Measurements from ENCODE around the gene PLA2G12A.
"Not testable (repeated sequence)": the region's sequence is repeated elsewhere in the genome, so short reads cannot be mapped to it uniquely, and the experiment has no call there.

Gene PLA2G12A

GRCh38 chr4:109682875-109683274, 47.0 kb downstream of the PLA2G12A start:
- DNase-seq (ENCODE audit: low spot score) = no peak
- TF ChIP-seq CTCF (IDR thresholded peaks at IDR 0.05; ENCODE audit: extremely low read depth, insufficient read depth, missing control alignments) = no peak
- in situ Hi-C loops (cut with MboI; ENCODE audit: low pct_unique_long_range_greater_than_20kb, low sequenced_read_pairs, unreplicated experiment) = loop anchor here (25.0 kb wide), 1 partner anchor 246 kb away; the partner anchor contains the start of gene SEC24B

DNA sequence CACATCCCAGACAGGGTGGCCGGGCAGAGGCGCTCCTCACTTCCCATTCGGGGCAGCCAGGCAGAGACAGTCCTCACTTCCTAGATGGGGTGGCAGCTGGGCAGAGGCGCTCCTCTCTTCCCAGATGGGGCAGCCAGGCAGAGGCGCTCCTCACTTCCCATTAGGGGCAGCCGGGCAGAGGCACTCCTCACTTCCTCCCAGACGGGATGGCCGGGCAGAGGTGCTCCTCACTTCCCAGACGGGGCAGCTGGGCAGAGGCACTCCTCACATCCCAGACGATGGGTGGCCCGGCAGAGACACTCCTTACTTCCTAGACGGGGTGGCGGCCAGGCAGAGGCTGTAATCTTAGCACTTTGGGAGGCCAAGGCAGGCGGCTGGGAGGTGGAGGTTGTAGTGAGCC, 50.9 kb downstream of the PLA2G12A start:
- in situ Hi-C loops (cut with MboI; ENCODE audit: low pct_unique_long_range_greater_than_20kb, low sequenced_read_pairs, unreplicated experiment) = loop anchor here (25.0 kb wide), 1 partner anchor 242 kb away; the partner anchor contains the start of gene SEC24B
- DNase-seq (ENCODE audit: low spot score) = not testable (repeated sequence)

DNA sequence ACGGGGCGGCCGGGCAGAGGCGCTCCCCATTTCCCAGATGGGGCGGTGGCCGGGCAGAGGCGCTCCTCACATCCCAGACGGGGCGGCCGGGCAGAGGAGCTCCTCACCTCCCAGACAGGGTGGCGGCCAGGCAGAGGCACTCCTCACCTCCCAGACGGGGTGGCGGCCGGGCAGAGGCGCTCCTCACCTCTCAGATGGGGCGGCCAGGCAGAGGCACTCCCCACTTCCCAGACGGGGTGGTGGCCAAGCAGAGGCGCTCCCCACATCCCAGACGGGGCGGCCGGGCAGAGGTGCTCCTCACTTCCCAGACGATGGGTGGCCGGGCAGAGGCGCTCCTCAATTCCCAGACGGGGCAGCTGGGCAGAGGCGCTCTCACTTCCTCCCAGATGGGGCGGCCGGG, 51.4 kb downstream of the PLA2G12A start:
- not testable (repeated sequence) for DNase-seq (ENCODE audit: low spot score)

GRCh38 chr4:109676886-109677285, 53.0 kb downstream of the PLA2G12A start:
- no peak for DNase-seq (ENCODE audit: low spot score)
- in situ Hi-C loops (cut with MboI; ENCODE audit: low pct_unique_long_range_greater_than_20kb, low sequenced_read_pairs, unreplicated experiment) = loop anchor here (25.0 kb wide), 1 partner anchor 240 kb away; the partner anchor contains the start of gene SEC24B
- TF ChIP-seq CTCF (IDR thresholded peaks at IDR 0.05; ENCODE audit: extremely low read depth, insufficient read depth, missing control alignments) = no peak

More for the DNA sequence above, 51.4 kb downstream of the PLA2G12A start:
- in situ Hi-C loops (cut with MboI; ENCODE audit: low pct_unique_long_range_greater_than_20kb, low sequenced_read_pairs, unreplicated experiment) = loop anchor here (25.0 kb wide), 1 partner anchor 241 kb away; the partner anchor contains the start of gene SEC24B

DNA sequence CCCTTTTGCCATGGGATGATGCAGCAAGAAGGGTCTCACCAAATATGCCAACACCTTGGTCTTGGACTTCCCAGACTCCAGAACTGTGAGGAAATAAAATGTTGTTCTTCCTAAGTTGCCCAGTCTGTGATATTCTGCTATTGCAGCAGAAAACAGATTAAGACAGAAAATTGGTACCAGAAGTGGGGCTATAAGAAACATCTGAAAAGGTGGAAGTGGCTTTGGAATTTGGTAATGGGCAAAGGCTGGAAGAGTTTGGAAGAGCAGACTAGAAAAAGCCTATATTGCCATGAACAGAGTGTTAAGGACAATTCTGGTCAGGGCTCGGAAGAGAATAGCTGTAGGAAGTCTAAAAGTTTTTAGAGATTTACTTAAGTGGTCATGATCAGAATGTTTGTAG, 54.0 kb downstream of the PLA2G12A start:
- in situ Hi-C loops (cut with MboI; ENCODE audit: low pct_unique_long_range_greater_than_20kb, low sequenced_read_pairs, unreplicated experiment) = loop anchor here (25.0 kb wide), 1 partner anchor 239 kb away; the partner anchor contains the start of gene SEC24B
- no peak for TF ChIP-seq CTCF (IDR thresholded peaks at IDR 0.05; ENCODE audit: extremely low read depth, insufficient read depth, missing control alignments)

GRCh38 chr4:109675181-109675580, 54.7 kb downstream of the PLA2G12A start:
- no peak for DNase-seq (ENCODE audit: low spot score)
- in situ Hi-C loops (cut with MboI; ENCODE audit: low pct_unique_long_range_greater_than_20kb, low sequenced_read_pairs, unreplicated experiment) = loop anchor here (25.0 kb wide), 1 partner anchor 238 kb away; the partner anchor contains the start of gene SEC24B
- TF ChIP-seq CTCF (IDR thresholded peaks at IDR 0.05; ENCODE audit: extremely low read depth, insufficient read depth, missing control alignments) = no peak

More for the DNA sequence above, 54.0 kb downstream of the PLA2G12A start:
- no peak for DNase-seq (ENCODE audit: low spot score)

DNA sequence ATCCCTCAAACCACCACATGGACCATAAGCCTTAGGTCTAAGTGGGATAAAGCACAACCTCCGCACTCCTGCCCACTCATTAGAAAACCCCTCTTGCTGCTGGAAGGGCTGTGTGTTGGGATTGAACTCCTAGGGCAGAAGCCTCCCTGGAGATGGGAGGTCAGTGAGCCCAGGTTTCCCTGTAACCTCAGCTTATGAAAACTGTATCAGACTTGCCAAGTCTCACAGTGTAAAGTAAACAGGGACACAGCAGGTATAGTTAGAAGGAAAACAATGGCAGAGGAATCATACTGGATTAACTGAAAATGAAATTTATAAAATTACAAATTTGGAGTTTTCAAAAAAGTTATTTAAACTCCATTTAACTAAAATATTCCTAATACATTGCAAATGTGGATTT, 56.6 kb downstream of the PLA2G12A start:
- in situ Hi-C loops (cut with MboI; ENCODE audit: low pct_unique_long_range_greater_than_20kb, low sequenced_read_pairs, unreplicated experiment) = no loop called here
- no peak for TF ChIP-seq CTCF (IDR thresholded peaks at IDR 0.05; ENCODE audit: extremely low read depth, insufficient read depth, missing control alignments)
- no peak for DNase-seq (ENCODE audit: low spot score)
